HCT116 (cell line): ENCODE results near the gene RABGEF1. TPM values are rescaled to one million over a fixed set of nuclear protein-coding genes. Genes with fewer than 3 reads are reported as not detected.

ENCODE experiments used
- ATAC-seq: fragments of 200-7000 bp; cut with Tn5 transposase; 2 replicates; pipeline ENCODE4 v1.9.1; 2020; ENCODE audit warnings: mild to moderate bottlenecking, moderate library complexity
- BruUV-seq: library from RNA; stranded (reverse); fragments of 400-500 nt; replicated peaks from 2 replicates; lab custom pipeline; 2021; lab: Mats Ljungman, UMichigan
- CTCF ChIA-PET: fragments of 300-600 bp; sonication (Branson Sonifier 250); formaldehyde crosslinking; loops from one replicate; lab custom pipeline; 2021; ENCODE audit warnings: antibody characterized with exemption; lab: Charles Lee
- POLR2A ChIA-PET: fragments of 300-600, 350-600 bp; sonication (Branson Sonifier 250); formaldehyde crosslinking; loops from one replicate; lab custom pipeline; 2021; ENCODE audit warnings: antibody characterized with exemption; lab: Charles Lee
- RAD21 ChIA-PET, 2 experiments: fragments of 300-600 bp; sonication (Branson Sonifier 250); formaldehyde crosslinking; loops; one replicate each; lab custom pipeline; 2023; ENCODE audit warnings: low total read pairs in 2 of 2; ENCODE audit not compliant: uncharacterized antibody in 2 of 2, unreplicated experiment in 2 of 2, low non-redundant PET in 1 of 2; lab: Charles Lee
- DNase-seq: peaks from one replicate; pipeline ENCODE4 v3.0.0-alpha.2; 2010; ENCODE audit warnings: low read depth, low spot score
- H2AFZ ChIP-seq: fragments of 200-600 bp; shearing (Covaris generic), sonication (generic); 2 replicates; pipeline ENCODE4 v1.6.1; 2017; ENCODE audit warnings: low read depth, mixed run types, mixed read lengths, antibody characterized with exemption, low read length; ENCODE audit not compliant: poor library complexity, severe bottlenecking
- H3K27ac ChIP-seq: 2 replicates; pipeline ENCODE4 v1.5.1; 2012; ENCODE audit warnings: low read depth, low read length
- H3K27me3 ChIP-seq: fragments of 200-600 bp; sonication (generic); 2 replicates; pipeline ENCODE4 v1.6.1; 2016; ENCODE audit warnings: mixed run types, low read length, mixed read lengths; ENCODE audit not compliant: insufficient read depth
- H3K36me3 ChIP-seq, 2 experiments: fragments of 200-500 bp in 1 of 2; fragments of 200-600 bp in 1 of 2; sonication (Bioruptor generic) in 1 of 2; sonication (generic) in 1 of 2; 2 replicates each; pipeline versions ENCODE4 v1.5.1 to v1.6.1; 2014 to 2016; ENCODE audit warnings: low read length in 2 of 2, inconsistent platforms in 1 of 2, mixed read lengths in 1 of 2, mixed run types in 1 of 2; ENCODE audit not compliant: insufficient read depth in 2 of 2, control insufficient read depth in 1 of 2
- H3K4me1 ChIP-seq, 2 experiments: fragments of 200-600 bp in 1 of 2; sonication (generic) in 1 of 2; 2 replicates each; pipeline versions ENCODE4 v1.5.1 to v1.6.1; 2012 to 2017; ENCODE audit warnings: low read length in 2 of 2, inconsistent platforms in 1 of 2, mild to moderate bottlenecking in 1 of 2, mixed read lengths in 1 of 2, mixed run types in 1 of 2, moderate library complexity in 1 of 2; ENCODE audit not compliant: insufficient read depth in 2 of 2, control insufficient read depth in 1 of 2
- H3K4me2 ChIP-seq: fragments of 200-600 bp; sonication (generic); 2 replicates; pipeline ENCODE4 v1.6.1; 2017; ENCODE audit warnings: mixed run types, low read length, mixed read lengths
- H3K4me3 ChIP-seq, 2 experiments: fragments of 200-600 bp in 1 of 2; sonication (generic) in 1 of 2; replicated peaks in 1 of 2; 2 replicates each; pipeline ENCODE4 v1.5.1; 2011 to 2016; ENCODE audit warnings: low read length in 2 of 2, control low read depth in 1 of 2, low read depth in 1 of 2, mild to moderate bottlenecking in 1 of 2, mixed read lengths in 1 of 2, mixed run types in 1 of 2
- H3K79me2 ChIP-seq: fragments of 200-600 bp; sonication (generic); 2 replicates; pipeline ENCODE4 v1.6.1; 2017; ENCODE audit warnings: mild to moderate bottlenecking, mixed run types, low read length, moderate library complexity, mixed read lengths; ENCODE audit not compliant: insufficient read depth
- H3K9ac ChIP-seq: fragments of 200-600 bp; sonication (generic); 2 replicates; pipeline ENCODE4 v1.6.1; 2016; ENCODE audit warnings: low read length, mixed read lengths
- H3K9me2 ChIP-seq: fragments of 200-600 bp; sonication (generic), shearing (Covaris generic); 2 replicates; pipeline ENCODE4 v1.6.1; 2017; ENCODE audit warnings: mixed run types, mild to moderate bottlenecking, moderate library complexity; ENCODE audit not compliant: insufficient read depth
- H3K9me3 ChIP-seq, 2 experiments: fragments of 200-500 bp in 1 of 2; fragments of 200-600 bp in 1 of 2; sonication (Bioruptor generic) in 1 of 2; sonication (generic) in 1 of 2; 2 replicates each; pipeline ENCODE4 v1.6.1; 2014 to 2017; ENCODE audit warnings: low read length in 2 of 2, mixed read lengths in 2 of 2, inconsistent platforms in 1 of 2, low read depth in 1 of 2, mild to moderate bottlenecking in 1 of 2, mixed run types in 1 of 2, moderate library complexity in 1 of 2; ENCODE audit not compliant: control insufficient read depth in 1 of 2, insufficient read depth in 1 of 2
- H4K20me1 ChIP-seq: fragments of 200-600 bp; sonication (generic), shearing (Covaris generic); 2 replicates; pipeline ENCODE4 v1.6.1; 2017; ENCODE audit warnings: mixed run types, mild to moderate bottlenecking, moderate library complexity; ENCODE audit not compliant: insufficient read depth
- CEBPB ChIP-seq: IDR thresholded peaks from 2 replicates; pipeline ENCODE4 v1.6.1; 2012; ENCODE audit warnings: low read depth
- EZH2phosphoT487 ChIP-seq: fragments of 200-600 bp; IDR thresholded peaks from 2 replicates; pipeline ENCODE4 v1.6.1; 2018; ENCODE audit warnings: antibody characterized with exemption, borderline replicate concordance
- JUND ChIP-seq: IDR thresholded peaks from 2 replicates; pipeline ENCODE4 v1.6.1; 2012
- MAX ChIP-seq: IDR thresholded peaks from 2 replicates; pipeline ENCODE4 v1.6.1; 2012
- POLR2A ChIP-seq: IDR thresholded peaks from 2 replicates; pipeline ENCODE4 v1.7.0; 2011; ENCODE audit warnings: borderline replicate concordance; ENCODE audit not compliant: insufficient read depth, insufficient read length; ENCODE audit errors: extremely low read depth
- SIN3A ChIP-seq: IDR thresholded peaks from 2 replicates; pipeline ENCODE4 v1.6.1; 2012; ENCODE audit warnings: low read depth
- YY1 ChIP-seq: IDR thresholded peaks from 2 replicates; pipeline ENCODE4 v1.6.1; 2011; ENCODE audit warnings: low read length, low read depth, moderate library complexity, mild to moderate bottlenecking; ENCODE audit not compliant: insufficient replicate concordance; ENCODE audit errors: extremely low read depth
- ZBTB33 ChIP-seq: IDR thresholded peaks from 2 replicates; pipeline ENCODE4 v1.6.1; 2011; ENCODE audit warnings: mild to moderate bottlenecking, low read length, moderate library complexity; ENCODE audit not compliant: insufficient replicate concordance; ENCODE audit errors: extremely low read depth
- intact Hi-C: fragments of 100-400 bp; cut with micrococcal nuclease; formaldehyde crosslinking; loops from 2 replicates; pipeline ENCODE4 v1.10.0; 2022
- total RNA-seq: library from RNA; stranded (reverse); gene quantifications from one replicate; pipeline ENCODE4 v1.2.1, GENCODE V29; 2021; ENCODE audit not compliant: unreplicated experiment

The RABGEF1 gene
- total RNA-seq, 1 experiment from 2014 or later: 22.9 TPM

GRCh38 chr7:66739477-66739876 lies 1.1 kb upstream of the RABGEF1 start:
- H3K9me2 ChIP-seq: no peaks in the 10 kb centered on the region
- H3K4me1 ChIP-seq: peaks cover 0 to 16% of the 10 kb centered on the region in 2 experiments; a peak in 2 of 4 replicates
- ATAC-seq: no peak
- H2AFZ ChIP-seq: no peak overlapping the region
- POLR2A ChIA-PET: interaction anchor here (1.0 kb wide), 1 partner anchor 58 kb away, joined by 4 read pairs; no protein-coding TSS in a partner anchor
- CTCF ChIA-PET: no interaction called here
- intact Hi-C loops: no loop called here
- H4K20me1 ChIP-seq: no peaks in the 10 kb centered on the region
- peak overlapping the region; percentile 90; the same call in 1 of the 2 replicates for H3K27ac ChIP-seq
- peak overlapping the region; percentile 79 for H3K4me2 ChIP-seq
- no peaks in the 10 kb centered on the region for H3K27me3 ChIP-seq
- H3K9ac ChIP-seq: peak overlapping the region; percentile 93
- no TSS peak for BruUV-seq
- RAD21 ChIA-PET: interaction anchor here in 1 of 2 experiments (0.7 kb wide), 1 partner anchor 129 kb away, joined by 4 read pairs; no protein-coding TSS in a partner anchor
- DNase-seq: no peak
- peaks cover 49% of the 10 kb centered on the region for H3K79me2 ChIP-seq
- H3K4me3 ChIP-seq: peak overlapping the region; percentile 88 to 95
- no peak for TF ChIP-seq MAX
- no peak for TF ChIP-seq POLR2A
- TF ChIP-seq CEBPB: no peak
- no peak for TF ChIP-seq EZH2phosphoT487
- no peak for TF ChIP-seq ZBTB33
- no peak for TF ChIP-seq JUND
- no peak for TF ChIP-seq SIN3A
- no peak for TF ChIP-seq YY1
- H3K36me3 ChIP-seq: no peaks in the 10 kb centered on the region
- H3K9me3 ChIP-seq: no peaks in the 10 kb centered on the region
